HTR-8/SVneo (cell line): ENCODE data around the gene PTPN2.
"Not testable (repeated sequence)": the region's sequence is repeated elsewhere in the genome, so short reads cannot be mapped to it uniquely, and the experiment has no call there.

Experiments
- DNase-seq: peaks from one replicate; pipeline ENCODE4 v3.0.0; 2011; ENCODE audit warnings: low spot score, mixed read lengths; ENCODE audit not compliant: insufficient read length
- FAIRE-seq: peaks from 2 replicates; lab custom pipeline; 2011; peaks lifted over from hg19 to GRCh38; lab: Jason Lieb, UNC

Gene PTPN2

GRCh38 chr18:12883684-12884405 is at the start of gene PTPN2:
Gene PTPN2 (minus strand): TSS chr18:12884237. CDS start chr18:12884141, 96 bp downstream.
- FAIRE-seq (no peak), DNase-seq (peak; percentile 93)

- no peak for FAIRE-seq
Measured at GRCh38 chr18:12933327-12933726, 49.3 kb upstream of the PTPN2 start.

GRCh38 chr18:12930908-12931307 is 46.9 kb upstream of the PTPN2 start:
- FAIRE-seq (no peak), DNase-seq (no peak)

More at GRCh38 chr18:12933327-12933726, 49.3 kb upstream of the PTPN2 start:
- DNase-seq = no peak

GRCh38 chr18:12930376-12930775 is 46.3 kb upstream of the PTPN2 start:
- DNase-seq (no peak), FAIRE-seq (no peak)

GRCh38 chr18:12929477-12930083 is 45.5 kb upstream of the PTPN2 start:
- FAIRE-seq = no peak
- no peak for DNase-seq

GRCh38 chr18:12928641-12929040 is 44.6 kb upstream of the PTPN2 start:
- FAIRE-seq (no peak), DNase-seq (no peak)

- DNase-seq (no peak), FAIRE-seq (no peak)
Measured at GRCh38 chr18:12928206-12928605, 44.2 kb upstream of the PTPN2 start.

- DNase-seq = no peak
- no peak for FAIRE-seq
Measured at GRCh38 chr18:12924616-12925015, 40.6 kb upstream of the PTPN2 start.

- FAIRE-seq = no peak
- DNase-seq = no peak
Measured at GRCh38 chr18:12922266-12922665, 38.2 kb upstream of the PTPN2 start.

- DNase-seq (no peak), FAIRE-seq (no peak)
Measured at GRCh38 chr18:12921178-12921577, 37.1 kb upstream of the PTPN2 start.

GRCh38 chr18:12911929-12912703 is 28.1 kb upstream of the PTPN2 start:
- FAIRE-seq = no peak
- DNase-seq = no peak

- FAIRE-seq (no peak), DNase-seq (no peak)
Measured at GRCh38 chr18:12911025-12911928, 27.2 kb upstream of the PTPN2 start.

- DNase-seq = no peak
- no peak for FAIRE-seq
Measured at GRCh38 chr18:12908706-12909105, 24.7 kb upstream of the PTPN2 start.

- no peak for DNase-seq
- FAIRE-seq = no peak
Measured at GRCh38 chr18:12907258-12907925, 23.4 kb upstream of the PTPN2 start.

- FAIRE-seq (no peak), DNase-seq (no peak)
Measured at GRCh38 chr18:12906773-12907172, 22.7 kb upstream of the PTPN2 start.

- FAIRE-seq (no peak), DNase-seq (no peak)
Measured at GRCh38 chr18:12906119-12906518, 22.1 kb upstream of the PTPN2 start.

- FAIRE-seq (no peak), DNase-seq (no peak)
Measured at GRCh38 chr18:12904012-12904516, 20.0 kb upstream of the PTPN2 start.

- not testable (repeated sequence) for DNase-seq, FAIRE-seq
Measured at GRCh38 chr18:12901208-12901607, 17.2 kb upstream of the PTPN2 start.

- not testable (repeated sequence) for FAIRE-seq, DNase-seq
Measured at GRCh38 chr18:12896784-12897333, 12.8 kb upstream of the PTPN2 start.
